Ectodermal cell (in vitro differentiated cells): ENCODE results near the gene IPO9.
A peak's percentile ranks its signal among the peaks of the same experiment; 100 is the strongest.

Experiments
- H3K27ac ChIP-seq: 2 replicates; pipeline ENCODE4 v1.7.0; 2013; ENCODE audit warnings: mild to moderate bottlenecking, low read depth, low read length; ENCODE audit not compliant: insufficient read depth, poor library complexity, severe bottlenecking
- H3K27me3 ChIP-seq: 2 replicates; pipeline ENCODE4 v1.7.0; 2013; ENCODE audit warnings: mild to moderate bottlenecking, low read length; ENCODE audit not compliant: insufficient read depth, control insufficient read depth, poor library complexity, severe bottlenecking
- H3K36me3 ChIP-seq: one replicate; pipeline ENCODE4 v1.7.0; 2013; ENCODE audit warnings: low read length; ENCODE audit not compliant: control insufficient read depth, insufficient read depth
- H3K4me1 ChIP-seq: one replicate; pipeline ENCODE4 v1.7.0; 2013; ENCODE audit warnings: low read length; ENCODE audit not compliant: control insufficient read depth, insufficient read depth
- H3K4me3 ChIP-seq: 2 replicates; pipeline ENCODE4 v1.7.0; 2013; ENCODE audit warnings: low read depth, low read length, control low read depth; ENCODE audit not compliant: insufficient read depth
- H3K9me3 ChIP-seq: 2 replicates; pipeline ENCODE4 v1.7.0; 2013; ENCODE audit warnings: mild to moderate bottlenecking, low read length, moderate library complexity; ENCODE audit not compliant: control insufficient read depth
- WGBS, 2 experiments: methylation state at CpG; one replicate each; pipeline ENCODE4 v1.1.7; 2013; ENCODE audit warnings: missing lambda C conversion rate in 2 of 2; 5-methylcytosine and 5-hydroxymethylcytosine counted together

The IPO9 gene

GRCh38 chr1:201887116-201887866 lies 58.3 kb downstream of the IPO9 start:
- no peaks in the 10 kb centered on the region for H3K9me3 ChIP-seq
- H3K4me1 ChIP-seq = peaks cover 9% of the 10 kb centered on the region
- peaks cover 16% of the 10 kb centered on the region for H3K27me3 ChIP-seq
- H3K4me3 ChIP-seq = no peak overlapping the region
- no peak overlapping the region for H3K27ac ChIP-seq
- no peaks in the 10 kb centered on the region for H3K36me3 ChIP-seq
- WGBS, 2 experiments = 91 to 95% methylated on average over 5 of the region's 5 CpGs

DNA sequence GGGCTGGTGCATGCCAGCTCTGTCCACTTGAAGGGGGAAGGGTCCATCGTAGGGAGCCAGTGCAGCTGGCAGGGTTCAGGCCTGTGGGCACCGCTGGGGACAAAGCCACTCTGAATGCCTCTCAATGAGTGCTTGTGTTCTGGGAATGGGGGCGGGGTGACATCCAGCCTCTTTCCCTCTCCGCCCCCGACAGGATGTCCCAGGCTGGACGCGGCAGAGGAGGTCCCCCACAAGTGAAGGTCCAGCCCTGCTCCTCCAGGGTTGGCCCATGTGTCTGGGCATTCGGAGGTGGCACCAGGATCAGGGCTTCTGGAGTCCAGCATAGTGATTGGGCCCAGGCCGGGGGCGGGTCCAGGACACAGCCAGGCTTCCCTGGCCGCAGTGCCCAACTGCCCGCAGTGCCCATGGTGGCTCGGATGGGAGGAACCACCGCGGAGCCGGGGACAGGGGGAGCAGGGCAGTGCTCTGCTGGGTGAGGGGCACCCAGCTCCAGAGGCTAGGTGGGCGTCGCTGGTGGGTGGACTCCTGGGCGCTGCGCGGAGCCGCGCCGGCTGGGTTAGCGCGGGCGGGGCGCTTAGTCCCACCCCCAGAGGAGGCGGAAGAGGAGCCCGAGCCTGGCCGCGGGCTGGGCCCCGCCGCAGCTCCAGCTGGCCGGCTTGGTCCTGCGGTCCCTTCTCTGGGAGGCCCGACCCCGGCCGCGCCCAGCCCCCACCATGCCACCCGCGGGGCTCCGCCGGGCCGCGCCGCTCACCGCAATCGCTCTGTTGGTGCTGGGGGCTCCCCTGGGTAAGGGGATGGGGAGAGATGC lies 59.5 kb downstream of the IPO9 start, which contains the start of gene SHISA4:
Gene SHISA4, plus strand, starts transcription at position 617 of the 808 bp plus-strand sequence. Its CDS starts 97 bp downstream, at position 714.
- no peak within 1 kb of the TSS for H3K27ac ChIP-seq
- no peaks in the 10 kb centered on the region for H3K9me3 ChIP-seq
- peaks cover 16% of the 10 kb centered on the region for H3K27me3 ChIP-seq
- 1 to 2% methylated on average over 49 of the region's 49 CpGs for WGBS, 2 experiments
- H3K4me1 ChIP-seq = peaks cover 14% of the 10 kb centered on the region
- peak within 1 kb of the TSS; percentile 59 for H3K4me3 ChIP-seq
- no peaks in the 10 kb centered on the region for H3K36me3 ChIP-seq

- H3K4me1 ChIP-seq = peaks cover 22% of the 10 kb centered on the region
- H3K27me3 ChIP-seq = peaks cover 16% of the 10 kb centered on the region
- WGBS, 2 experiments = 41 to 42% methylated on average over 33 of the region's 33 CpGs
- H3K9me3 ChIP-seq = no peaks in the 10 kb centered on the region
- no peak overlapping the region for H3K27ac ChIP-seq
- H3K4me3 ChIP-seq = peak overlapping the region; percentile 59
- H3K36me3 ChIP-seq = no peaks in the 10 kb centered on the region
Observed at GRCh38 chr1:201889090-201889968, 60.4 kb downstream of the IPO9 start.

DNA sequence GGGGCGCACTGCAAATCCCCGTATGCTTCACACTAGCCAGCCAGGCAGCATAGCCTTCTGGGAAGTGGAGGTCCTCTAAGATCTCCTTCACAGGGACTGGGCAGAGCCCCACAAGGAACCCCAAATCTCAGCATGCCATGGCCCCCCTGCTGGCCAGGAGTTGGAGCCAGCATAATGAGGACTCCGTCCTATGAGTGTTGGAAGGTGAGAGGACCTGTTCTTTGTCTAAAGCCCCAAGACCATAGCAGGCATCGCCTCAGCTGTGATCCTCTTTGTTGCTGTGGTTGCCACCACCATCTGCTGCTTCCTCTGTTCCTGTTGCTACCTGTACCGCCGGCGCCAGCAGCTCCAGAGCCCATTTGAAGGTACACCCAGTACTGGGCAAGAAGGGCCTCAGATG lies 61.3 kb downstream of the IPO9 start:
- peaks cover 16% of the 10 kb centered on the region for H3K27me3 ChIP-seq
- peaks cover 23% of the 10 kb centered on the region for H3K4me1 ChIP-seq
- H3K36me3 ChIP-seq = no peaks in the 10 kb centered on the region
- no peaks in the 10 kb centered on the region for H3K9me3 ChIP-seq
- H3K4me3 ChIP-seq = no peak overlapping the region
- H3K27ac ChIP-seq = no peak overlapping the region
- 93 to 94% methylated on average over 7 of the region's 7 CpGs for WGBS, 2 experiments

- Histone ChIP-seq H3K27ac (no peak overlapping the region), H3K9me3 (no peaks in the 10 kb centered on the region), H3K36me3 (no peaks in the 10 kb centered on the region), H3K4me1 (peaks cover 23% of the 10 kb centered on the region), H3K4me3 (no peak overlapping the region), H3K27me3 (peaks cover 16% of the 10 kb centered on the region)
- WGBS, 2 experiments = 90 to 92% methylated on average over 3 of the region's 3 CpGs
Observed at GRCh38 chr1:201890806-201891450, 62.0 kb downstream of the IPO9 start.

- Histone ChIP-seq H3K4me3 (no peak overlapping the region), H3K27ac (no peak overlapping the region), H3K4me1 (peaks cover 23% of the 10 kb centered on the region), H3K27me3 (peaks cover 16% of the 10 kb centered on the region), H3K36me3 (no peaks in the 10 kb centered on the region), H3K9me3 (no peaks in the 10 kb centered on the region)
- WGBS, 2 experiments = 85 to 89% methylated on average over 5 of the region's 5 CpGs
Observed at GRCh38 chr1:201891451-201892045, 62.6 kb downstream of the IPO9 start.

DNA sequence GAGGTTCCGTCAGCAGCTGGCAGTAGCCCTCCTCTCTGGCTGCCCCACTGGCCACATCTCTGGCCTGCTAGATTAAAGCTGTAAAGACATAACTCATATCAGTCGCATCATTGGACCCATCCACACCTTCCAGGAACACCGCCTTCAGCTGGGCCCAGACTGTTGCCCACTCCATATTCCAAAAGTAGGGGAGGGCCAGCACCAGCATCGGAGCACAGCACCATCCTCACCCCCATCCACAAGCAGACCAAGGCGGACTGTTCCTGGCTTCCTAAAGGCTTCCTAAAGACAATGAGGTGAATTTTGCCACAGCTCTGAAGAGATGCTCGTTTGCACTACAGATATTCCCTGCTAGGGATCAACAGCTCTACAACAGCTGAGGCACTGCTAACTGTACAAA lies 63.3 kb downstream of the IPO9 start:
- peaks cover 16% of the 10 kb centered on the region for H3K27me3 ChIP-seq
- H3K36me3 ChIP-seq = no peaks in the 10 kb centered on the region
- WGBS, 2 experiments = 92 to 96% methylated on average over 6 of the region's 6 CpGs
- H3K27ac ChIP-seq = no peak overlapping the region
- no peak overlapping the region for H3K4me3 ChIP-seq
- peaks cover 23% of the 10 kb centered on the region for H3K4me1 ChIP-seq
- no peaks in the 10 kb centered on the region for H3K9me3 ChIP-seq

GRCh38 chr1:201893431-201893830 lies 64.5 kb downstream of the IPO9 start:
- 50 to 62% methylated on average over 3 of the region's 3 CpGs for WGBS, 2 experiments
- no peak overlapping the region for H3K27ac ChIP-seq
- H3K4me3 ChIP-seq = no peak overlapping the region
- peaks cover 16% of the 10 kb centered on the region for H3K27me3 ChIP-seq
- no peaks in the 10 kb centered on the region for H3K9me3 ChIP-seq
- no peaks in the 10 kb centered on the region for H3K36me3 ChIP-seq
- peaks cover 17% of the 10 kb centered on the region for H3K4me1 ChIP-seq

- WGBS, 2 experiments = 70 to 72% methylated on average over 5 of the region's 5 CpGs
- H3K27ac ChIP-seq = no peak overlapping the region
Observed at GRCh38 chr1:201894343-201895119, 65.6 kb downstream of the IPO9 start.

More at GRCh38 chr1:201894343-201895119, 65.6 kb downstream of the IPO9 start:
- no peaks in the 10 kb centered on the region for H3K9me3 ChIP-seq
- no peaks in the 10 kb centered on the region for H3K36me3 ChIP-seq
- peaks cover 11% of the 10 kb centered on the region for H3K27me3 ChIP-seq
- no peak overlapping the region for H3K4me3 ChIP-seq
- peaks cover 14% of the 10 kb centered on the region for H3K4me1 ChIP-seq
